Activated naive CD4-positive, alpha-beta T cell treated with anti-CD3 and anti-CD28 coated beads, Interleukin-2, amount 50 U/mL, for 24 hours (primary cell): ENCODE results near the gene MAN1A1.
"Not testable (repeated sequence)": the region's sequence is repeated elsewhere in the genome, so short reads cannot be mapped to it uniquely, and the experiment has no call there.

Experiments used
- H3K27ac Mint-ChIP-seq: one replicate; pipeline ENCODE4 v1.8.0; 2021; ENCODE audit warnings: mild to moderate bottlenecking, mixed read lengths
- H3K27me3 Mint-ChIP-seq: one replicate; pipeline ENCODE4 v1.8.0; 2021; ENCODE audit warnings: mixed read lengths
- H3K36me3 Mint-ChIP-seq: one replicate; pipeline ENCODE4 v1.8.0; 2021; ENCODE audit warnings: mixed read lengths
- H3K4me1 Mint-ChIP-seq: one replicate; pipeline ENCODE4 v1.8.0; 2021; ENCODE audit warnings: mixed read lengths
- H3K4me3 Mint-ChIP-seq: one replicate; pipeline ENCODE4 v1.8.0; 2021; ENCODE audit warnings: mild to moderate bottlenecking, mixed read lengths
- H3K9me3 Mint-ChIP-seq: one replicate; pipeline ENCODE4 v1.8.0; 2021; ENCODE audit warnings: mixed read lengths

Gene MAN1A1

GRCh38 chr6:119306396-119306968, 43.1 kb downstream of the MAN1A1 start:
- Mint-ChIP-seq H3K9me3 (no peaks in the 10 kb centered on the region), H3K4me1 (peaks cover 6% of the 10 kb centered on the region), H3K27ac (no peak overlapping the region), H3K36me3 (peaks cover 5% of the 10 kb centered on the region), H3K4me3 (no peak overlapping the region), H3K27me3 (no peaks in the 10 kb centered on the region)

GRCh38 chr6:119303164-119303887, 46.2 kb downstream of the MAN1A1 start:
- Mint-ChIP-seq H3K27ac (no peak overlapping the region), H3K27me3 (no peaks in the 10 kb centered on the region)

GRCh38 chr6:119301429-119301828, 48.1 kb downstream of the MAN1A1 start:
- no peaks in the 10 kb centered on the region for H3K9me3 Mint-ChIP-seq
- no peak overlapping the region for H3K27ac Mint-ChIP-seq
- H3K4me1 Mint-ChIP-seq, result no peaks in the 10 kb centered on the region
- no peak overlapping the region for H3K4me3 Mint-ChIP-seq
- H3K27me3 Mint-ChIP-seq, result no peaks in the 10 kb centered on the region
- H3K36me3 Mint-ChIP-seq, result peaks cover 7% of the 10 kb centered on the region

More at GRCh38 chr6:119303164-119303887, 46.2 kb downstream of the MAN1A1 start:
- H3K4me3 Mint-ChIP-seq, result no peak overlapping the region
- H3K4me1 Mint-ChIP-seq, result peaks cover 3% of the 10 kb centered on the region
- H3K36me3 Mint-ChIP-seq, result peaks cover 7% of the 10 kb centered on the region
- no peaks in the 10 kb centered on the region for H3K9me3 Mint-ChIP-seq

- Mint-ChIP-seq H3K27me3 (no peaks in the 10 kb centered on the region), H3K36me3 (peaks cover 7% of the 10 kb centered on the region), H3K4me1 (peaks cover 11% of the 10 kb centered on the region), H3K4me3 (no peak overlapping the region), H3K9me3 (no peaks in the 10 kb centered on the region), H3K27ac (peak overlapping the region; percentile 62)
Observed at GRCh38 chr6:119299694-119300093, 49.9 kb downstream of the MAN1A1 start.

DNA sequence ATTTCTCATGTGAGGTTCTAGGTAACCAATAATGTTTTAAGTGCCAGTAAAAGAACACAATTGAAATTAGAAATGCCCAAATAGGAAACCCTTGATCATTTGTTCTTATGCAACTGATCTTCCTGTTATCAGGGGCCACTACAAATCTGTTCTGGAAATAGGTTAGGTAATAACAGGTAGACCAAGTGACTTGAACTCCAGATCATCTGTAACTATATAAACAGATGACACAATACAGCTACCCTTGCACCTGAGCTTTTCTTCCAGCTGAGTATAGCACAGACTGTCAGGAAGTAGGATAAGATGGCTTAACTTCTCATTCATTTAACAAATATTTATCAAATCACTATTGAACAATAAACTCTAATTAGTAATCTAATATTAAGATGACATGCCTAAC, 52.5 kb downstream of the MAN1A1 start:
- H3K27me3 Mint-ChIP-seq, result no peaks in the 10 kb centered on the region
- peaks cover 11% of the 10 kb centered on the region for H3K4me1 Mint-ChIP-seq
- peaks cover 7% of the 10 kb centered on the region for H3K36me3 Mint-ChIP-seq
- no peaks in the 10 kb centered on the region for H3K9me3 Mint-ChIP-seq
- H3K4me3 Mint-ChIP-seq, result no peak overlapping the region
- no peak overlapping the region for H3K27ac Mint-ChIP-seq

DNA sequence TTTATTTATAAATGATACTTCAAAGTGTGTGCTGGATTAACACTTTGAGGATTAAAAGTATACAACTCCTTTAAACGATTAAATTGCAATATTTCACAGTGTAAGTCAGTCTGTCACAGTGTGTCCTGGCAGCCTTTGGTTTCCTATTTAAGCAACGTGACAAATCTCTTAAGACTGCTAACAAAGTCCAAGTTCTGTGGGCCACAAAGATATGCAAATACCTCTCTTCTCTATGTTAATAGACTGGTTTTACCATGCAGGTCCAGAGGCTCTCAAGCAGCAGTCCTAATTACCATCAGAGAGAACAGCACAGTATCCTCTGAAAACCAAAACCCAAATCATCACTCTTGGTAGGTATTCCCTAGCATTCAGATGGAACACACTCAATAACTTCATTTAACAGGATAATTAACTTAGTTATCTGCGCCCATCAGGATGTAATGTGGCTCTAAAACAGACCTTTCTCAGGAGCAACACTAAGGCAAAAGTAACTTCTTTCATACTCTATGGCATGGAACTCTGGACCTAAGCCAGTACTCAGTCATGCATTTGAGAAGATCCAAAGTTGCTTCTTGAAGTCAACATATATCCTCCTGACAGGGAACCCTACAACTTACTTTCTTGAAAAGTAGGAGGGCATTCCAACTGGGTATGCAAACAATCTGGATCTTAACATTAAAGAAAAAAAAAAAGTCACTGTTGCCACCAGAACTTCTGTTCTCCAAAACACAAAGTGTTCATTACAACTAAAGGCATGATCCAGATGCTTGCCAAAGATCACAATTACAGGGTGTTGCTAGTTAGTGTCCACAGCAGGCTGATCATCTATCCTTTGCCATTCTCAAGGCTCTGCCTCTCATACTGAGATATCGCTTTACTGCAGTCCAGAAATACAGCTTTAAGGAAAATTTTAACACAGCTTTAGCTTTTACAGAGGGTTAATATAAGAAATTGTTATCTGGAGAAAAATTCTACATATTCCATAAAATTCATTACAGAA, 53.2 kb downstream of the MAN1A1 start:
- peaks cover 6% of the 10 kb centered on the region for H3K36me3 Mint-ChIP-seq
- no peak overlapping the region for H3K4me3 Mint-ChIP-seq
- no peak overlapping the region for H3K27ac Mint-ChIP-seq
- peaks cover 11% of the 10 kb centered on the region for H3K4me1 Mint-ChIP-seq
- no peaks in the 10 kb centered on the region for H3K9me3 Mint-ChIP-seq
- no peaks in the 10 kb centered on the region for H3K27me3 Mint-ChIP-seq

- peaks cover 11% of the 10 kb centered on the region for H3K4me1 Mint-ChIP-seq
- H3K36me3 Mint-ChIP-seq, result peaks cover 9% of the 10 kb centered on the region
- no peak overlapping the region for H3K4me3 Mint-ChIP-seq
- H3K27me3 Mint-ChIP-seq, result no peaks in the 10 kb centered on the region
- H3K27ac Mint-ChIP-seq, result no peak overlapping the region
- H3K9me3 Mint-ChIP-seq, result no peaks in the 10 kb centered on the region
Observed at GRCh38 chr6:119294984-119295383, 54.6 kb downstream of the MAN1A1 start.

DNA sequence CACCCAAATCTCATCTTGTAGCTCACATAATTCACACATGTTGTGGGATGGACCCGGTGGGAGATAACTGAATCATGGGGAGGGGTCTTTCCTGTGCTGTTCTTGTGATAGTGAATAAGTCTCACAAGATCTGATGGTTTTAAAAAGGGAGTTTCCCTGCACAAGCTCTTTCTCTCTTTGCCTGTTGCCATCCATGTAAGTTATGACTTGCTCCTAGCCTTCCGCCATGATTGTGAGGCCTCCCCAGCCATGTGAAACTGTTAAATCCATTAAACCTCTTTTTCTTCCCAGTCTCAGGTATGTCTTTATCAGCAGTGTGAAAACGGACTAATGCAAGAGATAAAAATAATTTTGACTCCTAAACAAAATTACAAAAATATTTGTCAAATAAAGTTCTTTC, 58.5 kb downstream of the MAN1A1 start:
- H3K27me3 Mint-ChIP-seq, H3K4me3 Mint-ChIP-seq, H3K9me3 Mint-ChIP-seq, H3K27ac Mint-ChIP-seq: not testable (repeated sequence)
- H3K4me1 Mint-ChIP-seq, result peaks cover 11% of the 10 kb centered on the region
- peaks cover 11% of the 10 kb centered on the region for H3K36me3 Mint-ChIP-seq

- Mint-ChIP-seq H3K36me3 (peaks cover 13% of the 10 kb centered on the region), H3K4me1 (peaks cover 5% of the 10 kb centered on the region), H3K27me3 (no peaks in the 10 kb centered on the region), H3K4me3 (no peak overlapping the region), H3K27ac (no peak overlapping the region), H3K9me3 (no peaks in the 10 kb centered on the region)
Observed at GRCh38 chr6:119290306-119290705, 59.3 kb downstream of the MAN1A1 start.

- Mint-ChIP-seq H3K27ac (no peak overlapping the region), H3K36me3 (peaks cover 16% of the 10 kb centered on the region), H3K27me3 (no peaks in the 10 kb centered on the region), H3K9me3 (no peaks in the 10 kb centered on the region), H3K4me1 (no peaks in the 10 kb centered on the region), H3K4me3 (no peak overlapping the region)
Observed at GRCh38 chr6:119289651-119290050, 59.9 kb downstream of the MAN1A1 start.

DNA sequence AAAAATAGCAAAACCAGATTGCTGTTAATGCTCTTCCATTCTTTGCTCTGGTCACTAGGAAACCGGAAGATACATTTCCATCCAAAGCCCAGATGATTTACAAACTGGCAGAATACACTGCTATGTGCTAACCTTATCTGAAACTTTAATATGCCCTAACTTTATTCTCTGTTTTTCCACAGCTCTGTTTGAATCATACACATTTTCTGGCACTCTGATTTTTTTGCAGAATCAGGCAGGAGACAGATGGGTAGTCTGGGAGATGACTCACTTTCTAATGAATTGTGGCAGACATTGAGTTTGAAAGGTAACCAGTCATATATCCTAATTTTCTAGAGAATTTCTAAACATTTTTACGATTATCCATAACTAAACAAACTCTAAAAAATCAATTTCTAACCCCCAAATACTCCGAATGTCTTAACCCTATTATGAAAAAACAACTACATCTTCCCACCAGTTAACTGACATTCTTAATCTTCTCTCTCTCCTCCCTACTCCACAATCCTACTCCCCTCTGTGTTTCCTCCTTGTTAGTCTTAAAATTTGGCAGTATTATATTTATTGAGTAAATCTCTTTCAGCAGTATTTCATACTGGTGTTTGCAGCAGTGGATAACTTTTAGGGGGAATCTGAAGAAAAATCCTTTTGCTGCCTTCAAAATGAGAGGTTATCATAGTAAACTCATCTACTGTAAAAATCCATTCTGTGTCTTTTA, 63.5 kb downstream of the MAN1A1 start:
- H3K4me1 Mint-ChIP-seq, result peaks cover 7% of the 10 kb centered on the region
- H3K27ac Mint-ChIP-seq, result no peak overlapping the region
- H3K4me3 Mint-ChIP-seq, result no peak overlapping the region
- H3K9me3 Mint-ChIP-seq, result no peaks in the 10 kb centered on the region
- no peaks in the 10 kb centered on the region for H3K27me3 Mint-ChIP-seq
- peaks cover 17% of the 10 kb centered on the region for H3K36me3 Mint-ChIP-seq

- no peaks in the 10 kb centered on the region for H3K27me3 Mint-ChIP-seq
- no peak overlapping the region for H3K27ac Mint-ChIP-seq
- peaks cover 15% of the 10 kb centered on the region for H3K36me3 Mint-ChIP-seq
- peaks cover 7% of the 10 kb centered on the region for H3K4me1 Mint-ChIP-seq
- H3K4me3 Mint-ChIP-seq, result no peak overlapping the region
- no peaks in the 10 kb centered on the region for H3K9me3 Mint-ChIP-seq
Observed at GRCh38 chr6:119284861-119285521, 64.6 kb downstream of the MAN1A1 start.

- Mint-ChIP-seq H3K27ac (no peak overlapping the region), H3K9me3 (no peaks in the 10 kb centered on the region), H3K4me1 (peaks cover 7% of the 10 kb centered on the region), H3K4me3 (no peak overlapping the region), H3K27me3 (no peaks in the 10 kb centered on the region), H3K36me3 (peaks cover 12% of the 10 kb centered on the region)
Observed at GRCh38 chr6:119283979-119284545, 65.5 kb downstream of the MAN1A1 start.

- H3K4me3 Mint-ChIP-seq, result no peak overlapping the region
- peaks cover 12% of the 10 kb centered on the region for H3K36me3 Mint-ChIP-seq
- no peaks in the 10 kb centered on the region for H3K9me3 Mint-ChIP-seq
- no peak overlapping the region for H3K27ac Mint-ChIP-seq
- no peaks in the 10 kb centered on the region for H3K27me3 Mint-ChIP-seq
- peaks cover 7% of the 10 kb centered on the region for H3K4me1 Mint-ChIP-seq
Observed at GRCh38 chr6:119283214-119283613, 66.3 kb downstream of the MAN1A1 start.
